IMR-90 (cell line): ENCODE results near the gene NPLOC4. TPM values are rescaled to one million over a fixed set of nuclear protein-coding genes. Genes with fewer than 3 reads are reported as not detected.

Experiments
- ATAC-seq: fragments of 200-7000 bp; cut with Tn5 transposase; 2 replicates; pipeline ENCODE4 v1.9.1; 2020; ENCODE audit warnings: low read depth, mild to moderate bottlenecking, moderate library complexity
- BruUV-seq: library from RNA; stranded (reverse); fragments of 400-500 nt; replicated peaks from 2 replicates; lab custom pipeline; 2021; lab: Mats Ljungman, UMichigan
- CTCF ChIA-PET: fragments of 300-600 bp; formaldehyde crosslinking; extraction: SDS; loops from one replicate; lab custom pipeline; 2021; ENCODE audit warnings: antibody characterized with exemption; lab: Yijun Ruan, JAX
- POLR2A ChIA-PET: fragments of 300-600 bp; sonication (Branson Sonifier 250); formaldehyde crosslinking; loops from one replicate; lab custom pipeline; 2022; ENCODE audit warnings: antibody characterized with exemption; ENCODE audit not compliant: unreplicated experiment; lab: Charles Lee
- DNase-seq: peaks from one replicate; pipeline ENCODE4 v3.0.0; 2013
- H2AFZ ChIP-seq: replicated peaks from 2 replicates; pipeline ENCODE3; 2013; ENCODE audit warnings: low read length, mild to moderate bottlenecking; ENCODE audit not compliant: poor library complexity
- H2AK5ac ChIP-seq: 2 replicates; pipeline ENCODE4 v1.6.1; 2013; ENCODE audit warnings: low read depth, low read length, inconsistent platforms
- H2AK9ac ChIP-seq: replicated peaks from 2 replicates; pipeline ENCODE3; 2013; ENCODE audit warnings: mild to moderate bottlenecking, low read depth, low read length, moderate library complexity; ENCODE audit not compliant: poor library complexity
- H2BK120ac ChIP-seq: 2 replicates; pipeline ENCODE4 v1.6.1; 2013; ENCODE audit warnings: low read depth, low read length, inconsistent platforms
- H2BK15ac ChIP-seq: 3 replicates; pipeline ENCODE4 v1.6.1; 2013; ENCODE audit warnings: low read depth, low read length, inconsistent platforms
- H2BK20ac ChIP-seq: 2 replicates; pipeline ENCODE4 v1.6.1; 2013; ENCODE audit warnings: low read depth, mild to moderate bottlenecking, inconsistent platforms, low read length, moderate library complexity
- H2BK5ac ChIP-seq: 2 replicates; pipeline ENCODE4 v1.6.1; 2013; ENCODE audit warnings: mild to moderate bottlenecking, low read depth, low read length, inconsistent platforms; ENCODE audit not compliant: poor library complexity, severe bottlenecking
- H3K14ac ChIP-seq: replicated peaks from 2 replicates; pipeline ENCODE4 v1.6.1; 2013; ENCODE audit warnings: low read depth, low read length, inconsistent platforms
- H3K18ac ChIP-seq: 2 replicates; pipeline ENCODE4 v1.6.1; 2013; ENCODE audit warnings: low read depth, low read length, control low read depth
- H3K23ac ChIP-seq: 2 replicates; pipeline ENCODE4 v1.6.1; 2013; ENCODE audit warnings: low read depth, low read length, inconsistent platforms
- H3K27ac ChIP-seq: 2 replicates; pipeline ENCODE4 v1.5.1; 2013; ENCODE audit warnings: mild to moderate bottlenecking, control low read depth, low read length; ENCODE audit not compliant: insufficient read depth
- H3K27me3 ChIP-seq: 2 replicates; pipeline ENCODE4 v1.6.1; 2013; ENCODE audit warnings: low read length; ENCODE audit not compliant: control insufficient read depth, insufficient read depth
- H3K36me3 ChIP-seq: 2 replicates; pipeline ENCODE4 v1.6.1; 2013; ENCODE audit warnings: low read length, mixed read lengths; ENCODE audit not compliant: control insufficient read depth, insufficient read depth
- H3K4ac ChIP-seq: 2 replicates; pipeline ENCODE4 v1.6.1; 2013; ENCODE audit warnings: low read depth, low read length, inconsistent platforms
- H3K4me1 ChIP-seq: 2 replicates; pipeline ENCODE4 v1.6.1; 2013; ENCODE audit warnings: low read length, mixed read lengths; ENCODE audit not compliant: control insufficient read depth, insufficient read depth
- H3K4me2 ChIP-seq: 2 replicates; pipeline ENCODE4 v1.6.1; 2013; ENCODE audit warnings: low read depth, mild to moderate bottlenecking, control low read depth, low read length, moderate library complexity
- H3K4me3 ChIP-seq: 2 replicates; pipeline ENCODE4 v1.5.1; 2013; ENCODE audit warnings: low read depth, mild to moderate bottlenecking, control low read depth, low read length, moderate library complexity; ENCODE audit not compliant: insufficient read depth
- H3K56ac ChIP-seq: 2 replicates; pipeline ENCODE4 v1.6.1; 2013; ENCODE audit warnings: low read length, inconsistent platforms; ENCODE audit not compliant: insufficient read depth; ENCODE audit errors: extremely low read depth
- H3K79me1 ChIP-seq, 2 experiments: 2 replicates each; pipeline ENCODE4 v1.6.1; 2013; ENCODE audit warnings: low read length in 2 of 2, inconsistent platforms in 1 of 2, low read depth in 1 of 2
- H3K9ac ChIP-seq: 2 replicates; pipeline ENCODE4 v1.6.1; 2013; ENCODE audit warnings: low read depth, low read length, control low read depth
- H3K9me1 ChIP-seq: 2 replicates; pipeline ENCODE4 v1.6.1; 2013; ENCODE audit warnings: low read length, inconsistent platforms; ENCODE audit not compliant: insufficient read depth
- H3K9me3 ChIP-seq: 2 replicates; pipeline ENCODE4 v1.6.1; 2013; ENCODE audit warnings: low read length; ENCODE audit not compliant: control insufficient read depth, insufficient read depth
- H4K20me1 ChIP-seq: 2 replicates; pipeline ENCODE4 v1.6.1; 2013; ENCODE audit warnings: low read length, inconsistent platforms; ENCODE audit not compliant: insufficient read depth
- H4K5ac ChIP-seq: 2 replicates; pipeline ENCODE4 v1.6.1; 2013; ENCODE audit warnings: mild to moderate bottlenecking, low read depth, low read length, control low read depth
- H4K8ac ChIP-seq, 2 experiments: 2 replicates each; pipeline ENCODE4 v1.6.1; 2013; ENCODE audit warnings: low read depth in 2 of 2, low read length in 2 of 2, control low read depth in 1 of 2, inconsistent platforms in 1 of 2
- H4K91ac ChIP-seq: 2 replicates; pipeline ENCODE4 v1.6.1; 2013; ENCODE audit warnings: low read depth, low read length, inconsistent platforms; ENCODE audit not compliant: insufficient read depth
- BHLHE40 ChIP-seq: fragments of 150-350 bp; IDR thresholded peaks from 2 replicates; pipeline ENCODE4 v1.6.1; 2016; ENCODE audit warnings: mild to moderate bottlenecking, low read depth, low read length
- CHD1 ChIP-seq: IDR thresholded peaks from 2 replicates; pipeline ENCODE4 v1.6.1; 2012; ENCODE audit warnings: low read depth, low read length, improper control_type of control experiment
- CTCF ChIP-seq: conservative IDR thresholded peaks from 2 replicates; pipeline ENCODE4 v1.5.1; 2012; ENCODE audit warnings: mild to moderate bottlenecking, low read depth, low read length, improper control_type of control experiment
- MAFK ChIP-seq: IDR thresholded peaks from 2 replicates; pipeline ENCODE4 v1.6.1; 2012; ENCODE audit warnings: low read depth, low read length, improper control_type of control experiment
- MAZ ChIP-seq: IDR thresholded peaks from 2 replicates; pipeline ENCODE4 v1.6.1; 2012; ENCODE audit warnings: low read depth, mild to moderate bottlenecking, low read length, improper control_type of control experiment, moderate library complexity, borderline replicate concordance
- MXI1 ChIP-seq: IDR thresholded peaks from 2 replicates; pipeline ENCODE4 v1.6.1; 2012; ENCODE audit warnings: low read depth, mild to moderate bottlenecking, low read length, moderate library complexity, borderline replicate concordance
- NFE2L2 ChIP-seq: fragments of 150-350 bp; IDR thresholded peaks from 2 replicates; pipeline ENCODE4 v1.6.1; 2016; ENCODE audit warnings: low read depth, mild to moderate bottlenecking, low read length
- POLR2A ChIP-seq: IDR thresholded peaks from 2 replicates; pipeline ENCODE4 v1.6.1; 2012; ENCODE audit warnings: mild to moderate bottlenecking, low read depth, low read length
- RCOR1 ChIP-seq: IDR thresholded peaks from 2 replicates; pipeline ENCODE4 v1.6.1; 2012; ENCODE audit warnings: mild to moderate bottlenecking, low read length, improper control_type of control experiment; ENCODE audit not compliant: insufficient replicate concordance
- RFX5 ChIP-seq: IDR thresholded peaks from 2 replicates; pipeline ENCODE4 v1.8.0; 2012; ENCODE audit warnings: low read depth, mild to moderate bottlenecking, low read length, moderate library complexity
- WGBS, 2 experiments: methylation state at CpG; one replicate each; pipeline versions ENCODE4 v1.1.5 to v1.1.7; 2013; ENCODE audit warnings: missing lambda C conversion rate in 2 of 2; ENCODE audit not compliant: insufficient read length in 1 of 2; ENCODE audit errors: extremely low coverage in 2 of 2; 5-methylcytosine and 5-hydroxymethylcytosine counted together
- dilution Hi-C: fragments of 300-500 bp; cut with HindIII; formaldehyde crosslinking; loops from one replicate; pipeline ENCODE4 v1.14.3; 2018; ENCODE audit warnings: low sequenced_read_pairs; ENCODE audit not compliant: unreplicated experiment
- in situ Hi-C: fragments of 300-500 bp; cut with MboI; formaldehyde crosslinking; loops from 3 replicates; pipeline ENCODE4 v1.14.3; 2019; ENCODE audit warnings: low sequenced_read_pairs, inconsistent platforms, mixed read lengths
- intact Hi-C: fragments of 100-400 bp; cut with micrococcal nuclease; formaldehyde crosslinking; loops from 2 replicates; pipeline ENCODE4 v1.10.0; 2022
- polyA plus RNA-seq, 3 experiments: library from polyadenylated mRNA; depleted of rRNA; stranded (reverse); fragments of >200 nt; gene quantifications; 2 replicates each; pipeline ENCODE4 v1.2.3, GENCODE V29; 2012; ENCODE audit warnings: low replicate concordance in 1 of 3
- total RNA-seq: library from RNA; depleted of rRNA; stranded (reverse); fragments of >200 nt; gene quantifications from 2 replicates; pipeline ENCODE4 v1.2.3, GENCODE V29; 2012
- TF ChIP-seq, protein P1 (sequence below): fragments of 150-350 bp; IDR thresholded peaks from 2 replicates; pipeline ENCODE4 v1.6.1; 2017; ENCODE audit warnings: mild to moderate bottlenecking, antibody characterized with exemption, low read length, low read depth

Gene NPLOC4
- total and polyA plus RNA-seq, 2 of the 4 experiments (the other 2 are of a cell fraction) = 70.4 to 78.3 TPM

- no peak overlapping the region for H3K23ac ChIP-seq
- H3K36me3 ChIP-seq = peaks cover 26% of the 10 kb centered on the region; the same call in 1 of the 2 replicates
- dilution Hi-C loops (no loop called here), in situ Hi-C loops (no loop called here), intact Hi-C loops (no loop called here)
- TF ChIP-seq POLR2A = no peak
- no peak for TF ChIP-seq MXI1
- no peak for TF ChIP-seq MAZ
- no peak for TF ChIP-seq MAFK
- no peak for TF ChIP-seq CTCF
- TF ChIP-seq NFE2L2 = no peak
- no peak for TF ChIP-seq CHD1
- no peak for TF ChIP-seq BHLHE40
- TF ChIP-seq, protein P1, sequence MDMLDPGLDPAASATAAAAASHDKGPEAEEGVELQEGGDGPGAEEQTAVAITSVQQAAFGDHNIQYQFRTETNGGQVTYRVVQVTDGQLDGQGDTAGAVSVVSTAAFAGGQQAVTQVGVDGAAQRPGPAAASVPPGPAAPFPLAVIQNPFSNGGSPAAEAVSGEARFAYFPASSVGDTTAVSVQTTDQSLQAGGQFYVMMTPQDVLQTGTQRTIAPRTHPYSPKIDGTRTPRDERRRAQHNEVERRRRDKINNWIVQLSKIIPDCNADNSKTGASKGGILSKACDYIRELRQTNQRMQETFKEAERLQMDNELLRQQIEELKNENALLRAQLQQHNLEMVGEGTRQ = no peak
- TF ChIP-seq RFX5 = no peak
- TF ChIP-seq RCOR1 = no peak
- no peak overlapping the region for H4K5ac ChIP-seq
- ATAC-seq (no peak), DNase-seq (no peak)
- no peaks in the 10 kb centered on the region for H3K4me1 ChIP-seq
- no peak overlapping the region for H2BK5ac ChIP-seq
- no peak overlapping the region for H2BK120ac ChIP-seq
- CTCF ChIA-PET = no interaction called here
- H3K14ac ChIP-seq = no peak overlapping the region
- no peak overlapping the region for H4K91ac ChIP-seq
- no peaks in the 10 kb centered on the region for H3K9me1 ChIP-seq
- H3K56ac ChIP-seq = no peak overlapping the region
- H2AK9ac ChIP-seq = no peak overlapping the region
- no peak overlapping the region for H4K8ac ChIP-seq
- no peak overlapping the region for H3K18ac ChIP-seq
- H3K4ac ChIP-seq = no peak overlapping the region
- H3K4me2 ChIP-seq = no peak overlapping the region
- H2BK15ac ChIP-seq = no peak overlapping the region
- H3K27me3 ChIP-seq = peaks cover 10% of the 10 kb centered on the region; the same call in 1 of the 2 replicates
- H3K9me3 ChIP-seq = no peaks in the 10 kb centered on the region
- H2AK5ac ChIP-seq = no peak overlapping the region
- 91% methylated on average over 7 of the region's 26 CpGs; no CpG with 5 or more reads in 1 of the 2 experiments for WGBS, 2 experiments
- H3K27ac ChIP-seq = no peak overlapping the region
- BruUV-seq = no TSS peak
- H2AFZ ChIP-seq = no peak overlapping the region
- POLR2A ChIA-PET = no interaction called here
- no peak overlapping the region for H3K4me3 ChIP-seq
- no peaks in the 10 kb centered on the region; a peak in 1 of 4 replicates for H3K79me1 ChIP-seq
- no peak overlapping the region for H2BK20ac ChIP-seq
- no peak overlapping the region for H3K9ac ChIP-seq
- peaks cover 7% of the 10 kb centered on the region; the same call in 1 of the 2 replicates for H4K20me1 ChIP-seq
Measured at GRCh38 chr17:81538651-81539570, 98.0 kb downstream of the NPLOC4 start.
